GM23338 (cell line): ENCODE measurements around the gene UBE2H.

Experiments
- CTCF ChIP-seq, 2 experiments: fragments of 200-600 bp in 1 of 2; sonication (generic) in 1 of 2; conservative IDR thresholded peaks; 2 replicates each; pipeline versions ENCODE4 v1.5.1 to v1.6.1; 2016 to 2017; ENCODE audit warnings: antibody characterized with exemption in 2 of 2, low read depth in 2 of 2, mild to moderate bottlenecking in 2 of 2, moderate library complexity in 1 of 2
- EZH2 ChIP-seq: fragments of 200-600 bp; sonication (generic); IDR thresholded peaks from one replicate; pipeline ENCODE4 v1.8.0; 2017; ENCODE audit warnings: antibody characterized with exemption, mild to moderate bottlenecking, low read depth; ENCODE audit not compliant: unreplicated experiment
- EZH2phosphoT487 ChIP-seq: fragments of 200-600 bp; sonication (generic); IDR thresholded peaks from one replicate; pipeline ENCODE4 v1.8.1; 2018; ENCODE audit warnings: antibody characterized with exemption; ENCODE audit not compliant: unreplicated experiment
- JUNB ChIP-seq: IDR thresholded peaks from one replicate; pipeline ENCODE4 v1.6.1; 2016; ENCODE audit warnings: antibody characterized with exemption; ENCODE audit not compliant: unreplicated experiment
- NANOG ChIP-seq: IDR thresholded peaks from 2 replicates; pipeline ENCODE4 v1.6.1; 2016; ENCODE audit warnings: antibody characterized with exemption, borderline replicate concordance
- POLR2AphosphoS5 ChIP-seq: IDR thresholded peaks from 2 replicates; pipeline ENCODE4 v1.6.1; 2016; ENCODE audit warnings: antibody characterized with exemption, low read depth
- REST ChIP-seq: IDR thresholded peaks from one replicate; pipeline ENCODE4 v1.6.1; 2018; ENCODE audit warnings: antibody characterized with exemption; ENCODE audit not compliant: unreplicated experiment
- STAT1 ChIP-seq: IDR thresholded peaks from one replicate; pipeline ENCODE4 v1.6.1; 2016; ENCODE audit warnings: antibody characterized with exemption; ENCODE audit not compliant: unreplicated experiment

GRCh38 chr7:129902788-129903422 lies 49.9 kb downstream of the UBE2H start:
- TF ChIP-seq POLR2AphosphoS5 (no peak), CTCF (conservative IDR thresholded peaks at IDR 0.05; ENCODE audit: low read depth in 2 of 2) (no peak), EZH2 (no peak), JUNB (no peak), REST (no peak), EZH2phosphoT487 (no peak), NANOG (no peak), STAT1 (no peak)
